A549 treated with Mapracorat at 1 μM for 4 hours (cell line): ENCODE measurements around the gene TBR1. TPM values are rescaled to one million over a fixed set of nuclear protein-coding genes. Genes with fewer than 3 reads are reported as not detected.

Experiments
- total RNA-seq: library from RNA; stranded (reverse); fragments of 200-300 nt; extraction: Qiagen RNA extraction; gene quantifications from 5 replicates; pipeline ENCODE4 v1.2.3, GENCODE V29; 2022

TBR1 gene
- total RNA-seq: 0.03 to 0.08 TPM in 2 of 5 replicates, not detected in the others

GRCh38 chr2:161415987-161416707, at the start of gene TBR1:
Gene TBR1, plus strand, starts transcription at chr2:161416297. Its CDS starts 114 bp downstream, at chr2:161416411.

Other genes with a start within 250 kb of the TBR1 start
- gene PSMD14, start 107.9 kb upstream of the TBR1 start, total RNA-seq: 96.7 to 122 TPM (median 103 TPM) in 5 replicates
- gene SLC4A10, start 208.1 kb downstream of the TBR1 start, total RNA-seq: 0.37 TPM in 1 of 5 replicates, not detected in the others